ENCODE data around the gene SUFU.

DNA sequence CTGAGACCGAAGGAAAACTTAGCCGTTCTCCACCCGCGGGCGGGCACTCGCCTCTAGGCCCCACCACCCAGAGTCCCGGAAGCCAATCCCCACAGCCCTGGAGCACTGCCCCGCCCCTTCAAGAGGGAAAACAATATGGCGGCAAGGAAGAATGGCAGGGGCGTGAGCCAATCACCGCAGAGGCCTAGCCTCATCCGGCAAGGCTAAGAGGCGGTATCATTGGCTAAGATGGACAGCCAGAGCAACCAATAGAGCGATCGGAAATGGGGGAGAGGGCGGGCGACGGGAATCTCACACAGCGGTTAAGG lies 1.8 kb upstream of the SUFU start:
- TF ChIP-seq MYNN (CRISPR knock-in tag; IDR thresholded peaks at IDR 0.05; ENCODE audit: low read depth) = no peak
- TF ChIP-seq CEBPG (CRISPR knock-in tag; IDR thresholded peaks at IDR 0.05) = no peak
- TF ChIP-seq KLF11 (CRISPR knock-in tag; IDR thresholded peaks at IDR 0.05) = no peak
- TF ChIP-seq MTA3 (CRISPR knock-in tag; IDR thresholded peaks at IDR 0.05) = no peak

All from HepG2 (cell line).